ENCODE data around the gene EMILIN1.
"Not testable (repeated sequence)": the region's sequence is repeated elsewhere in the genome, so short reads cannot be mapped to it uniquely, and the experiment has no call there.

The EMILIN1 gene

GRCh38 chr2:27074738-27075565, 3.5 kb upstream of the EMILIN1 start:
- no peak for DNase-seq (ENCODE audit: extremely low read depth, low read depth)
- TF ChIP-seq, protein P1, sequence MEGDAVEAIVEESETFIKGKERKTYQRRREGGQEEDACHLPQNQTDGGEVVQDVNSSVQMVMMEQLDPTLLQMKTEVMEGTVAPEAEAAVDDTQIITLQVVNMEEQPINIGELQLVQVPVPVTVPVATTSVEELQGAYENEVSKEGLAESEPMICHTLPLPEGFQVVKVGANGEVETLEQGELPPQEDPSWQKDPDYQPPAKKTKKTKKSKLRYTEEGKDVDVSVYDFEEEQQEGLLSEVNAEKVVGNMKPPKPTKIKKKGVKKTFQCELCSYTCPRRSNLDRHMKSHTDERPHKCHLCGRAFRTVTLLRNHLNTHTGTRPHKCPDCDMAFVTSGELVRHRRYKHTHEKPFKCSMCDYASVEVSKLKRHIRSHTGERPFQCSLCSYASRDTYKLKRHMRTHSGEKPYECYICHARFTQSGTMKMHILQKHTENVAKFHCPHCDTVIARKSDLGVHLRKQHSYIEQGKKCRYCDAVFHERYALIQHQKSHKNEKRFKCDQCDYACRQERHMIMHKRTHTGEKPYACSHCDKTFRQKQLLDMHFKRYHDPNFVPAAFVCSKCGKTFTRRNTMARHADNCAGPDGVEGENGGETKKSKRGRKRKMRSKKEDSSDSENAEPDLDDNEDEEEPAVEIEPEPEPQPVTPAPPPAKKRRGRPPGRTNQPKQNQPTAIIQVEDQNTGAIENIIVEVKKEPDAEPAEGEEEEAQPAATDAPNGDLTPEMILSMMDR (IDR thresholded peaks at IDR 0.05; ENCODE audit: low read depth, low read length): no peak

DNA sequence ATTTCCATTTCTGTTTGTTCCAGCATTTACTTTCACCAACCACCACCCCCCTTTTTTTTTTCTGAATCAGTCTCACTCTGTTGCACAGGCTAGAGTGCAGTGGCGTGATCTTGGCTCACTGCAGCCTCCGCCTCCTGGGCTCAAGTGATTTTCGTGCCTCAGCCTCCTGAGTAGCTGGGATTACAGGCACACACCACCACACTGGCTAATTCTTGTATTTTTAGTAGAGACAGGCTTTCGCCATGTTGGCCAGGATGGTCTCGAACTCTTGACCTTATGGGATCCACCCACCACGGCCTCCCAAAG, 2.9 kb upstream of the EMILIN1 start:
- not testable (repeated sequence) for DNase-seq (ENCODE audit: extremely low read depth, low read depth)

DNA sequence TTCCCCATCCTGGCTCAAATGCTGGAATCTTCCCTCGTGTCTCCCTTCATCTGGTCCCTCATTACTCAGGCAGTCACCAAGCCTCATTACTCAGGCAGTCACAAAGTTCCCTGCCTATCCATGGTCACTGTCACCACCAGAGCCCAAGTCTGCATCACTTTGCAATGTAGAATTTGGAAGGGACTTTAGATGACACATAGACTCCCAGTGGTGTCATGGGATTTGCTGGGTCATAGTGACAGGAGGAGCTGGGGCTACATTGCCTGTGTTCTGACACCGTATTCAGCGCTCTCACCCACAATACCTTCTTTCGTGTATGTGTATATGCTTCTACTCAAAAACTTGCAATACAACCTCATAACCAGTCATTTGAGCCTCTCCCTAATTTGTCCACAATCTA, 2.1 kb upstream of the EMILIN1 start:
- TF ChIP-seq, protein P1 (IDR thresholded peaks at IDR 0.05; ENCODE audit: low read depth, low read length): no peak
- DNase-seq (ENCODE audit: extremely low read depth, low read depth): no peak

- TF ChIP-seq, protein P1 (IDR thresholded peaks at IDR 0.05; ENCODE audit: low read depth, low read length): no peak
- no peak for DNase-seq (ENCODE audit: extremely low read depth, low read depth)
Measured at GRCh38 chr2:27077231-27077630, 1.2 kb upstream of the EMILIN1 start.

DNA sequence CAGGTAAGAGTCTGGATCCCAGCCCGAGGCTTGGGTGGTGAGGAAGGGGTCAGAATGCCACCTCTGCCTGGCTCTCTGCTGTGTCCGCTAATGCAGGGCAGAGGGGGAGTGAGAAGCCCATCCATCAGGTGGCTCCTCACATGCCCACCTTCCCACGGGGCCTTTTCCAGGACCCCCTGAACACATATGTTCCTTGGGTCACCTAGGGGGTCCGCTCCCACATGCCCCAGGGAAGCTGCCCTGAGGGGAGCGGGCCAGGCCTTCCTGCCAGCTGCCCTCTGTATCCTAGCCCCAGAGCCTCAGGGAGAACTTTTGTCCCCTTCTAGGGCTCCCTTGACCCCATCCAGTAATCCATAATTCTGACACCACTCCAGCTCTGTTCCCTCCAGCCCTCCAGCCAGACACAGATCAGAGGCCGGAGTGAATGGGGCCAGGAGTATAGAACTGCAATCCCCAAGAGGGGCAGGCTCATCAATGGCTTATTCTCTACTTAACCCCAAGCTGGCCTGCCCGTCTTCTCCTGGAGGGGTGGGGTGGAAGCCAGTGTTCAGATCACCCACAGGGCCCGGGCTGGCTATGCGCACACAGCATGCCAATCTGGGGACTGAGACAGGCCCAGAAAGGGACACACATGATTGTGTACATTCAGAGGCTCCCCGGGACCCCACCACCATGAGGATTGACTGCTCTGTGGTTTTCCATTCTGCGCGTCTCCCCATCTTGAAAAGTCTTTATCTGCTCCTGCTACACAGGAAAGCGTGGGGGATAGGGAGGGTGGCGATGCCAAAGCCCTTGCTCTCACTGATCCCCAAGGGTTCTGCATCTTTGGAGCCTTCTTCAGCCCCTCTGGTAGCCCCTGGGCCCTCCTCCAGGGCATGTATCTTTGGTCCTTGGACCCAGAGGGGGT, 1.1 kb downstream of the EMILIN1 start:
- TF ChIP-seq, protein P1 (IDR thresholded peaks at IDR 0.05; ENCODE audit: low read depth, low read length): no peak
- no peak for DNase-seq (ENCODE audit: extremely low read depth, low read depth)

- TF ChIP-seq, protein P1 (IDR thresholded peaks at IDR 0.05; ENCODE audit: low read depth, low read length): no peak
- DNase-seq (ENCODE audit: extremely low read depth, low read depth): no peak
Measured at GRCh38 chr2:27080140-27080469, 1.7 kb downstream of the EMILIN1 start.

DNA sequence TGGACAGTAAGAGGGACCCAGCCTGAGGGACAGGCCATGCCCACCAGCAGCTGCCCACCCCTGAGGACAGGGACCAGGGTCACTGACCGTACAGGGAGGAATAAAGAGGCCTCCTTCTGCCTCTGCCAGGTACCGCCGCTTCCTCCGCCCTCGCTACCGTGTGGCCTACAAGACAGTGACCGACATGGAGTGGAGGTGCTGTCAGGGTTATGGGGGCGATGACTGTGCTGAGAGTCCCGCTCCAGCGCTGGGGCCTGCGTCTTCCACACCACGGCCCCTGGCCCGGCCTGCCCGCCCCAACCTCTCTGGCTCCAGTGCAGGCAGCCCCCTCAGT, 2.2 kb downstream of the EMILIN1 start:
- TF ChIP-seq, protein P1 (IDR thresholded peaks at IDR 0.05; ENCODE audit: low read depth, low read length): no peak
- no peak for DNase-seq (ENCODE audit: extremely low read depth, low read depth)
